ENCODE measurements around the gene WDR11. TPM values are rescaled to one million over a fixed set of nuclear protein-coding genes. Genes with fewer than 3 reads are reported as not detected.

WDR11 gene
- total RNA-seq, 1 experiment from 2014 or later = 48.7 TPM

DNA sequence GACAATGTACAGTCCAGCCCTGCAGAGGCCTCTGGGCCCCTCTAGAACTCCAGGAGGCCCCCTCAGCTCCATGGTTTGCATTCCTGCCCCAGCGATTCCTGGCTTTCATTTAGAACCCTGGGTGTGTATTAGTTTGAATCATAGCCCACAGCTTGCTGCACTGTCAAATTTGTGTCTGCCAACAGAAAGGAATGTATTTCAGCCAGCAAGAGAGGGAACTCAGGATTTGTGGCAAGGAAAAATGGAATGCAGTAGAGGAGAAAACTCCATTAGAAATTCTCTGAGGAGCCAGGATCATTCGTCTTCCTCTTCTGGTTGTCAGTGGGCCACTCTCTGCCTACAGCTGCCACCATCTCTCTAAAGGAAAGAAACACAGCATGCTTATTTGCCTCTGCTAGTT lies 27.9 kb upstream of the WDR11 start:
- Histone ChIP-seq H2BK20ac (ENCODE audit: low read depth, low read length, poor library complexity, severe bottlenecking) (no peak overlapping the region), H4K5ac (ENCODE audit: insufficient read length, low read depth, low read length) (no peak overlapping the region), H4K8ac (replicated peaks; ENCODE audit: insufficient read length, low read depth, low read length) (no peak overlapping the region), H3K79me1 (ENCODE audit: insufficient read depth, low read depth, low read length, poor library complexity, severe bottlenecking) (no peaks in the 10 kb centered on the region), H3K9ac (ENCODE audit: extremely low read depth, insufficient read length, low read length) (no peak overlapping the region), H3K9me3 (ENCODE audit: control insufficient read depth, low read depth, low read length) (no peaks in the 10 kb centered on the region), H3K14ac (ENCODE audit: insufficient read depth, low read length) (no peak overlapping the region), H3K23me2 (ENCODE audit: insufficient read length, low read depth, low read length, poor library complexity, severe bottlenecking) (no peaks in the 10 kb centered on the region), H2BK15ac (ENCODE audit: low read depth, low read length) (no peak overlapping the region), H3K79me2 (ENCODE audit: insufficient read depth, low read length) (no peaks in the 10 kb centered on the region), H2AK5ac (ENCODE audit: insufficient read length, low read length) (no peak overlapping the region), H2BK12ac (ENCODE audit: insufficient read length, low read depth, low read length) (no peak overlapping the region), H3K27me3 (ENCODE audit: insufficient read depth, low read length) (no peaks in the 10 kb centered on the region), H3K56ac (ENCODE audit: insufficient read length, low read depth, low read length) (no peak overlapping the region), H3K4me2 (ENCODE audit: insufficient read depth, insufficient read length, low read length) (no peak overlapping the region), H2BK5ac (ENCODE audit: insufficient read length, low read length) (no peak overlapping the region), H2AFZ (ENCODE audit: low read length) (no peak overlapping the region), H2BK120ac (ENCODE audit: low read depth, low read length, poor library complexity, severe bottlenecking) (no peak overlapping the region), H3K18ac (ENCODE audit: insufficient read length, low read depth, low read length) (no peak overlapping the region), H3K4me1 (ENCODE audit: insufficient read depth, low read length) (no peaks in the 10 kb centered on the region; the same call in 1 of the 2 replicates), H3T11ph (ENCODE audit: low read length) (no peak overlapping the region), H3K27ac (ENCODE audit: insufficient read length, low read depth, low read length) (no peak overlapping the region), H3K4ac (ENCODE audit: low read depth, low read length) (no peak overlapping the region), H4K91ac (ENCODE audit: insufficient read length, low read depth, low read length) (no peak overlapping the region), H4K20me1 (ENCODE audit: control insufficient read depth, insufficient read depth, insufficient read length) (no peaks in the 10 kb centered on the region), H3K23ac (ENCODE audit: insufficient read length, low read depth, low read length) (no peak overlapping the region)
- no CpG with 5 or more reads among the region's 2 CpGs for WGBS (ENCODE audit: extremely low coverage, insufficient read length, low lambda C conversion rate)
- no peak for DNase-seq
- Mint-ChIP-seq H3K27me3 (ENCODE audit: low read depth) (no peaks in the 10 kb centered on the region), H3K4me3 (no peak overlapping the region), H3K36me3 (ENCODE audit: insufficient read depth in 1 of 3, low read depth in 3 of 3) (no peaks in the 10 kb centered on the region), H3K4me1 (peaks cover 29 to 31% of the 10 kb centered on the region in 2 experiments), H3K9me3 (no peaks in the 10 kb centered on the region), H3K27ac (no peak overlapping the region)
- TF ChIP-seq, protein P1, sequence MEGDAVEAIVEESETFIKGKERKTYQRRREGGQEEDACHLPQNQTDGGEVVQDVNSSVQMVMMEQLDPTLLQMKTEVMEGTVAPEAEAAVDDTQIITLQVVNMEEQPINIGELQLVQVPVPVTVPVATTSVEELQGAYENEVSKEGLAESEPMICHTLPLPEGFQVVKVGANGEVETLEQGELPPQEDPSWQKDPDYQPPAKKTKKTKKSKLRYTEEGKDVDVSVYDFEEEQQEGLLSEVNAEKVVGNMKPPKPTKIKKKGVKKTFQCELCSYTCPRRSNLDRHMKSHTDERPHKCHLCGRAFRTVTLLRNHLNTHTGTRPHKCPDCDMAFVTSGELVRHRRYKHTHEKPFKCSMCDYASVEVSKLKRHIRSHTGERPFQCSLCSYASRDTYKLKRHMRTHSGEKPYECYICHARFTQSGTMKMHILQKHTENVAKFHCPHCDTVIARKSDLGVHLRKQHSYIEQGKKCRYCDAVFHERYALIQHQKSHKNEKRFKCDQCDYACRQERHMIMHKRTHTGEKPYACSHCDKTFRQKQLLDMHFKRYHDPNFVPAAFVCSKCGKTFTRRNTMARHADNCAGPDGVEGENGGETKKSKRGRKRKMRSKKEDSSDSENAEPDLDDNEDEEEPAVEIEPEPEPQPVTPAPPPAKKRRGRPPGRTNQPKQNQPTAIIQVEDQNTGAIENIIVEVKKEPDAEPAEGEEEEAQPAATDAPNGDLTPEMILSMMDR (conservative IDR thresholded peaks at IDR 0.05) = no peak
